ENCODE results near the gene MRM3.
"Not testable (repeated sequence)": the region's sequence is repeated elsewhere in the genome, so short reads cannot be mapped to it uniquely, and the experiment has no call there.

MRM3 gene

GRCh38 chr17:755319-755961 lies 26.7 kb upstream of the MRM3 start:
- DNase-seq, result not testable (repeated sequence)

GRCh38 chr17:756010-756567 lies 26.1 kb upstream of the MRM3 start:
- not testable (repeated sequence) for DNase-seq

GRCh38 chr17:759964-760363 lies 22.2 kb upstream of the MRM3 start:
- no peak for DNase-seq

GRCh38 chr17:760371-760770 lies 21.8 kb upstream of the MRM3 start:
- no peak for DNase-seq

- DNase-seq, result no peak
These were observed 15.1 kb upstream of the MRM3 start for GRCh38 chr17:767076-767475.

- DNase-seq, result no peak
These were observed 9.1 kb upstream of the MRM3 start for GRCh38 chr17:773016-773415.

GRCh38 chr17:773467-774312 lies 8.5 kb upstream of the MRM3 start:
- no peak for DNase-seq

- DNase-seq, result no peak
These were observed 7.9 kb upstream of the MRM3 start for GRCh38 chr17:774313-774584.

- DNase-seq, result no peak
These were observed 4.1 kb upstream of the MRM3 start for GRCh38 chr17:778096-778495.

GRCh38 chr17:784143-784542 lies 2.0 kb downstream of the MRM3 start:
- no peak for DNase-seq

GRCh38 chr17:785901-786300 lies 3.7 kb downstream of the MRM3 start:
- not testable (repeated sequence) for DNase-seq

GRCh38 chr17:787641-788221 lies 5.6 kb downstream of the MRM3 start:
- DNase-seq, result no peak

- no peak for DNase-seq
These were observed 6.4 kb downstream of the MRM3 start for GRCh38 chr17:788551-788950.

- DNase-seq, result no peak
These were observed 7.1 kb downstream of the MRM3 start for GRCh38 chr17:789160-789840.

- DNase-seq, result not testable (repeated sequence)
These were observed 8.0 kb downstream of the MRM3 start for GRCh38 chr17:789931-790873.

- DNase-seq, result not testable (repeated sequence)
These were observed 8.7 kb downstream of the MRM3 start for GRCh38 chr17:790874-791247.

- no peak for DNase-seq
These were observed 9.7 kb downstream of the MRM3 start for GRCh38 chr17:791829-792228.

- DNase-seq, result no peak
These were observed 10.1 kb downstream of the MRM3 start for GRCh38 chr17:792277-792676.

GRCh38 chr17:794876-795275 lies 12.7 kb downstream of the MRM3 start:
- DNase-seq, result no peak

GRCh38 chr17:795276-795675 lies 13.1 kb downstream of the MRM3 start:
- DNase-seq, result no peak

- DNase-seq, result no peak
These were observed 13.6 kb downstream of the MRM3 start for GRCh38 chr17:795721-796120.

GRCh38 chr17:796609-797008 lies 14.5 kb downstream of the MRM3 start:
- DNase-seq, result no peak
